Panc1 (cell line): ENCODE results near the gene INPP4A. TPM values are rescaled to one million over a fixed set of nuclear protein-coding genes. Genes with fewer than 3 reads are reported as not detected.

Source experiments
- ATAC-seq: fragments of 200-7000 bp; cut with Tn5 transposase; 2 replicates; pipeline ENCODE4 v1.9.1; 2020; ENCODE audit warnings: mild to moderate bottlenecking, moderate library complexity
- BruUV-seq: library from RNA; stranded (reverse); fragments of 400-500 nt; replicated peaks from 2 replicates; lab custom pipeline; 2021; lab: Mats Ljungman, UMichigan
- CTCF ChIA-PET: fragments of 300-600 bp; sonication (Branson Sonifier 250); formaldehyde crosslinking; loops from one replicate; lab custom pipeline; 2022; ENCODE audit warnings: antibody characterized with exemption; lab: Charles Lee
- POLR2A ChIA-PET: fragments of 300-600 bp; sonication (Branson Sonifier 250); formaldehyde crosslinking; loops from one replicate; lab custom pipeline; 2022; ENCODE audit warnings: antibody characterized with exemption; lab: Charles Lee
- DNase-seq: peaks from one replicate; pipeline ENCODE4 v3.0.0-alpha.2; 2010; ENCODE audit warnings: low read depth, low spot score
- H3K27ac ChIP-seq: 2 replicates; pipeline ENCODE4 v1.5.1; 2011; ENCODE audit warnings: mild to moderate bottlenecking, low read length, inconsistent platforms
- H3K27me3 ChIP-seq: fragments of 200-500 bp; sonication (Bioruptor generic); 2 replicates; pipeline ENCODE4 v1.6.0; 2014; ENCODE audit warnings: low read length, inconsistent platforms; ENCODE audit not compliant: control insufficient read depth, insufficient read depth
- H3K36me3 ChIP-seq: fragments of 200-500 bp; sonication (Bioruptor generic); 2 replicates; pipeline ENCODE4 v1.5.1; 2014; ENCODE audit warnings: inconsistent platforms, mild to moderate bottlenecking, low read length, moderate library complexity; ENCODE audit not compliant: control insufficient read depth, insufficient read depth
- H3K4me1 ChIP-seq: 2 replicates; pipeline ENCODE4 v1.5.1; 2011; ENCODE audit warnings: inconsistent platforms, mild to moderate bottlenecking, low read length, moderate library complexity; ENCODE audit not compliant: control insufficient read depth, insufficient read depth
- H3K4me3 ChIP-seq, 2 experiments: 2 replicates each; pipeline ENCODE4 v1.5.1; 2011 to 2012; ENCODE audit warnings: low read depth in 2 of 2, low read length in 2 of 2, mild to moderate bottlenecking in 2 of 2, inconsistent platforms in 1 of 2, moderate library complexity in 1 of 2
- H3K9me3 ChIP-seq: fragments of 200-500 bp; sonication (Bioruptor generic); 2 replicates; pipeline ENCODE4 v1.5.1; 2014; ENCODE audit warnings: low read depth, mild to moderate bottlenecking, inconsistent platforms, low read length, moderate library complexity; ENCODE audit not compliant: control insufficient read depth, insufficient read depth
- CTCF ChIP-seq: fragments of 450-650 bp; IDR thresholded peaks from 2 replicates; pipeline ENCODE4 v1.5.1; 2017; ENCODE audit warnings: mild to moderate bottlenecking
- POLR2AphosphoS5 ChIP-seq: IDR thresholded peaks from 2 replicates; pipeline ENCODE4 v1.6.1; 2012; ENCODE audit warnings: mild to moderate bottlenecking, low read depth, low read length, moderate library complexity
- REST ChIP-seq, 2 experiments: IDR thresholded peaks; 2 replicates each; pipeline ENCODE4 v1.6.1; 2011 to 2012; ENCODE audit warnings: low read depth in 2 of 2, control low read depth in 1 of 2, low read length in 1 of 2, mild to moderate bottlenecking in 1 of 2, moderate library complexity in 1 of 2; ENCODE audit not compliant: insufficient read depth in 1 of 2
- SIN3A ChIP-seq: IDR thresholded peaks from 2 replicates; pipeline ENCODE4 v1.6.1; 2012; ENCODE audit warnings: low read depth, mild to moderate bottlenecking, low read length, moderate library complexity, borderline replicate concordance; ENCODE audit not compliant: insufficient read depth
- TCF7L2 ChIP-seq: IDR thresholded peaks from 2 replicates; pipeline ENCODE4 v1.6.1; 2011; ENCODE audit warnings: mild to moderate bottlenecking, low read depth, low read length, inconsistent platforms
- in situ Hi-C: cut with HindIII; loops from 2 replicates; pipeline ENCODE4 v1.10.0; 2016; ENCODE audit warnings: low sequenced_read_pairs, low pct_unique_long_range_greater_than_20kb
- intact Hi-C: fragments of 100-400 bp; cut with micrococcal nuclease; formaldehyde crosslinking; loops from one replicate; pipeline ENCODE4 v1.10.0; 2022; ENCODE audit not compliant: unreplicated experiment
- total RNA-seq: library from RNA; stranded (reverse); gene quantifications from one replicate; pipeline ENCODE4 v1.2.1, GENCODE V29; 2021; ENCODE audit not compliant: unreplicated experiment

The INPP4A gene
- total RNA-seq, 1 experiment from 2014 or later, result 22.9 TPM

- no peak; the same call in 1 of the 2 replicates for TF ChIP-seq CTCF
- no peak for TF ChIP-seq SIN3A
- TF ChIP-seq POLR2AphosphoS5, result no peak
- TF ChIP-seq TCF7L2, result no peak
- TF ChIP-seq REST (IDR thresholded peaks at IDR 0.05; ENCODE audit: insufficient read depth in 1 of 2, low read depth in 2 of 2, low read length in 1 of 2), result no peak
- in situ Hi-C loops (no loop called here), intact Hi-C loops (no loop called here)
- BruUV-seq, result no TSS peak
- ATAC-seq (no peak), DNase-seq (no peak)
- Histone ChIP-seq H3K27ac (no peak overlapping the region), H3K4me1 (peaks cover 2% of the 10 kb centered on the region; the same call in 1 of the 2 replicates), H3K9me3 (no peaks in the 10 kb centered on the region), H3K36me3 (no peaks in the 10 kb centered on the region), H3K4me3 (no peak overlapping the region), H3K27me3 (no peaks in the 10 kb centered on the region)
- ChIA-PET POLR2A (no interaction called here), CTCF (interaction anchor here (0.6 kb wide), 1 partner anchor 48 kb away, joined by 4 read pairs; no protein-coding TSS in a partner anchor)
These were observed 73.4 kb downstream of the INPP4A start for GRCh38 chr2:98518101-98518500.

- TF ChIP-seq REST (IDR thresholded peaks at IDR 0.05; ENCODE audit: insufficient read depth in 1 of 2, low read depth in 2 of 2, low read length in 1 of 2) (no peak), CTCF (no peak), TCF7L2 (no peak), POLR2AphosphoS5 (no peak), SIN3A (no peak)
- Histone ChIP-seq H3K27me3 (no peaks in the 10 kb centered on the region), H3K4me1 (peaks cover 2% of the 10 kb centered on the region; the same call in 1 of the 2 replicates), H3K36me3 (no peaks in the 10 kb centered on the region), H3K9me3 (no peaks in the 10 kb centered on the region), H3K4me3 (no peak overlapping the region), H3K27ac (no peak overlapping the region)
- no peak for DNase-seq
- POLR2A ChIA-PET, result no interaction called here
- intact Hi-C loops (no loop called here), in situ Hi-C loops (no loop called here)
- CTCF ChIA-PET, result interaction anchor here (0.6 kb wide), 1 partner anchor 145 kb away, joined by 10 read pairs; no protein-coding TSS in a partner anchor
- no TSS peak for BruUV-seq
- ATAC-seq, result no peak
These were observed 74.5 kb downstream of the INPP4A start for GRCh38 chr2:98519156-98519555.
